ENCODE data around the gene SATB1. TPM values are rescaled to one million over a fixed set of nuclear protein-coding genes. Genes with fewer than 3 reads are reported as not detected.

SATB1 gene
- total RNA-seq, 1 donor from 2014 or later: 2.0 TPM

- no peak for DNase-seq (ENCODE audit: low read depth)
- H3K4me3 ChIP-seq (ENCODE audit: low read depth, low read length): no peak overlapping the region
- no peak for TF ChIP-seq CTCF (conservative IDR thresholded peaks at IDR 0.05; ENCODE audit: low read depth, low read length)
Measured at GRCh38 chr3:18379647-18380046, 45.5 kb downstream of the SATB1 start.

GRCh38 chr3:18378218-18378617 is 46.9 kb downstream of the SATB1 start:
- TF ChIP-seq CTCF (conservative IDR thresholded peaks at IDR 0.05; ENCODE audit: low read depth, low read length): no peak
- no peak overlapping the region for H3K4me3 ChIP-seq (ENCODE audit: low read depth, low read length)
- no peak for DNase-seq (ENCODE audit: low read depth)

- DNase-seq (ENCODE audit: low read depth): no peak
- TF ChIP-seq CTCF (conservative IDR thresholded peaks at IDR 0.05; ENCODE audit: low read depth, low read length): no peak
- no peak overlapping the region for H3K4me3 ChIP-seq (ENCODE audit: low read depth, low read length)
Measured at GRCh38 chr3:18376682-18377081, 48.5 kb downstream of the SATB1 start.

GRCh38 chr3:18372786-18373405 is 52.2 kb downstream of the SATB1 start:
- DNase-seq (ENCODE audit: low read depth): no peak
- H3K4me3 ChIP-seq (ENCODE audit: low read depth, low read length): no peak overlapping the region
- TF ChIP-seq CTCF (conservative IDR thresholded peaks at IDR 0.05; ENCODE audit: low read depth, low read length): no peak

GRCh38 chr3:18370672-18371071 is 54.5 kb downstream of the SATB1 start:
- H3K4me3 ChIP-seq (ENCODE audit: low read depth, low read length): no peak overlapping the region
- DNase-seq (ENCODE audit: low read depth): no peak
- TF ChIP-seq CTCF (conservative IDR thresholded peaks at IDR 0.05; ENCODE audit: low read depth, low read length): no peak

GRCh38 chr3:18369551-18370185 is 55.5 kb downstream of the SATB1 start:
- H3K4me3 ChIP-seq (ENCODE audit: low read depth, low read length): no peak overlapping the region
- DNase-seq (ENCODE audit: low read depth): no peak
- no peak for TF ChIP-seq CTCF (conservative IDR thresholded peaks at IDR 0.05; ENCODE audit: low read depth, low read length)

GRCh38 chr3:18366258-18366657 is 58.9 kb downstream of the SATB1 start:
- no peak overlapping the region for H3K4me3 ChIP-seq (ENCODE audit: low read depth, low read length)
- no peak for DNase-seq (ENCODE audit: low read depth)
- no peak for TF ChIP-seq CTCF (conservative IDR thresholded peaks at IDR 0.05; ENCODE audit: low read depth, low read length)

All from epithelial cell of proximal tubule (primary cell).